Uterus (tissue), 2 donors: Measurements from ENCODE around the gene PUSL1.

Experiments used
- CTCF ChIP-seq, 4 experiments: fragments of 200-600 bp in 2 of 4; fragments of 450-650 bp in 2 of 4; sonication (generic) in 2 of 4; IDR thresholded peaks; one replicate each; pipeline ENCODE4 v1.5.1; 2016 to 2019; ENCODE audit warnings: antibody characterized with exemption in 4 of 4, mild to moderate bottlenecking in 2 of 4, moderate library complexity in 1 of 4
- POLR2A ChIP-seq, 2 donors: fragments of 450-650 bp; IDR thresholded peaks; one replicate each; pipeline ENCODE4 v1.6.1; 2016; ENCODE audit warnings: antibody characterized with exemption in 2 of 2, mild to moderate bottlenecking in 1 of 2, moderate library complexity in 1 of 2

GRCh38 chr1:1314237-1314586 lies 5.8 kb downstream of the PUSL1 start:
- TF ChIP-seq CTCF (IDR thresholded peaks at IDR 0.05) (no peak), POLR2A (IDR thresholded peaks at IDR 0.05) (no peak)
